CD4-positive, alpha-beta T cell treated with Interleukin-2 at 100 ng/mL for 4 hours (primary cell): ENCODE data around the gene MKLN1.
"Not testable (repeated sequence)": the region's sequence is repeated elsewhere in the genome, so short reads cannot be mapped to it uniquely, and the experiment has no call there.

ENCODE experiments used
- DNase-seq: peaks from one replicate; pipeline ENCODE4 v3.0.0-alpha.2; 2020; ENCODE audit warnings: low spot score

Gene MKLN1

DNA sequence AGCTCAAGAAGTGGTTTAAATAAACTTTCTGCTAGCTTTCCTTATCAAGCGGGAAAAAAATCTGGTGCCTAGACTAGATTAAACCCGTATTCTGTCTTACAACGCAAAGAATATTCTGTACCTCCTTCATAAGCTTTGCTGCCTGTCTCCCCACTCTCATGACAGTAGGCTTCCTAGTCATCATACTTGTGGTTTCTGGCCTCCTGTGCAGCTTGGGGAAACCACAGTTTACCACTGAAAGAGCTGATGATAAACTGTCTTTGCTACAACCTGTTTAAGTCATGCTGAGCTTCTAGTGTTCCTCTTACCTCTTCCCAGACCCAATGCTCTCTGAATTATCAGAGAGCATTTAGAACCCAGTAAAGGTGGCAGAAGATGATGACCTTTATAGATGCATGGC lies 173.7 kb downstream of the MKLN1 start:
- DNase-seq, result peak; percentile 66

DNA sequence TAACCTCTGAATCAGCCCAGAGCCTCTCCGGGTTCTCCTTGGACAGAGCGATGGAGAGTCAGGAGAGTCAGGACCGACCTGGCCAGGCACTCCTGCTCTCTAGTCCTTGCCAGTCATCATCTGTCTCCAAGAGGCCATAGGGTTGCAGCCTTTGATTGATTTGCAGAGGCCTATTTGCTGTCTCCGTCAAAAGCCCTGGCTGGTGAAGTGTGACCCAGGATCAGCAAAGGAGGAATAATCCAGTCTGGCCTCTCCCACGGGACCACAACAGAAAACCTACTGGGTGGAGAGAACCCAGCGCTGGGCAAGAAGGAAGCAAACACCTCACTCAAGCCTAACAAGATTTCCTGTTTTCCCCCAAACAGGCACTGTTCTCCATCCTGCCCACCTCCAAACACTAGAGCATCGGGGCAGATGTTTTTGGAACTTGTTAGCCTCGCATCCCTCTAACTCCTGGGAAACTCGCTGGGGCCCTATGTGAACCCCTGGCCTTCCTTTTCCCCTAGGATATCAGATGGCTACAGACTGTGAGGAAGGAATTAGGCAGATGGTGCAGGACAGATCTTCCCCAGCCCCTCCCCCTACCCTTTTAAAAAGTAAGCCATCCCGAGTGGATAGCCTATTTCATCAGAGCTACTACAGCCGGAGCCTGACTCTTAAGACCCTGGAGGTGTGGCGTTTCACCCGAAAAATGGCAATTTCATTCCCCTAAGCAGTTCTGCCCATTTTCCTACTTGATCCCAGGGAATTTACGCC lies 174.4 kb downstream of the MKLN1 start:
- DNase-seq, result no peak

- DNase-seq, result no peak
Measured at GRCh38 chr7:131502810-131503508, 175.3 kb downstream of the MKLN1 start.

GRCh38 chr7:131503639-131504038 lies 176.0 kb downstream of the MKLN1 start:
- DNase-seq, result no peak

- DNase-seq, result no peak
Measured at GRCh38 chr7:131504157-131504899, 176.7 kb downstream of the MKLN1 start.

- not testable (repeated sequence) for DNase-seq
Measured at GRCh38 chr7:131505037-131505620, 177.5 kb downstream of the MKLN1 start.

- no peak for DNase-seq
Measured at GRCh38 chr7:131505636-131506557, 178.2 kb downstream of the MKLN1 start.

GRCh38 chr7:131506597-131506996 lies 178.9 kb downstream of the MKLN1 start:
- no peak for DNase-seq

GRCh38 chr7:131507592-131508331 lies 180.1 kb downstream of the MKLN1 start:
- peak; percentile 79 for DNase-seq

- DNase-seq, result no peak
Measured at GRCh38 chr7:131508754-131509486, 181.2 kb downstream of the MKLN1 start.

GRCh38 chr7:131509781-131510180 lies 182.1 kb downstream of the MKLN1 start:
- DNase-seq, result no peak

GRCh38 chr7:131511071-131511470 lies 183.4 kb downstream of the MKLN1 start:
- no peak for DNase-seq

DNA sequence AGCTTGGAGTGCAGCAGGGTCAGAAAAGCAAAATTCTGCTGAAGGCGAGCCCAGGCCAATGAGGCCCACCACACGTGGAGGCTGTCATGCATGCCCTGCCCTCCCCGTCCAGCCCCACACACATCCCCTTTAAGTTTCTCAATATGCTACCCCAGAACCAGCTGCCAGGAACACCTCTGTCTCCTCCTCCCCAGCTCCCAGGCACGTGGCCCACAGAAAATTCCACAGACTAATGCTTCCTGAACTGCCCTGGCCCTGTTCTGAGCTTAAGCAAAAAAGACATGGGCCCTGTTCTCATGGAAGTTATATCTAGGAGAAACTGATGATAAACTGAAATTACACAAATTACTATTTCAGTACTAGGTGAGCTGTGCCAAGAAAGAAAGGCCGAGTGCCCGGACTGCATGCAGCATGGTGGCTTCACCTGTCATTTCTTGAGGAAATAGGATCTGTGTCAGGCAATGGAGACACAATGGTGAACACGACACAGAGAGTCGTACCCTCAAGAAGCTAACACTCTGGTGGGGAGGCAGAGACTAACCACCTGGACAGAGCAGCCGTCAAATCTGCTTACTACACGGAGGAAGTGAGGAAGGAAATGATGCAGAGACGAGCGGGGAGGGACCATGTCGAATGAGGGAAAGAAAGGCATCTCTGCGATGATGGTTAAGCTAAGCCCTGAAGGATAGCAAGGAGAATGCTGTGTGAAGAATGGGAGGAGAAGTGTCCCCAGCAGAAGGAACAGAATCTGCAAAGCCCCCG lies 184.3 kb downstream of the MKLN1 start:
- no peak for DNase-seq

- DNase-seq, result peak; percentile 76
Measured at GRCh38 chr7:131513245-131514061, 185.8 kb downstream of the MKLN1 start.

DNA sequence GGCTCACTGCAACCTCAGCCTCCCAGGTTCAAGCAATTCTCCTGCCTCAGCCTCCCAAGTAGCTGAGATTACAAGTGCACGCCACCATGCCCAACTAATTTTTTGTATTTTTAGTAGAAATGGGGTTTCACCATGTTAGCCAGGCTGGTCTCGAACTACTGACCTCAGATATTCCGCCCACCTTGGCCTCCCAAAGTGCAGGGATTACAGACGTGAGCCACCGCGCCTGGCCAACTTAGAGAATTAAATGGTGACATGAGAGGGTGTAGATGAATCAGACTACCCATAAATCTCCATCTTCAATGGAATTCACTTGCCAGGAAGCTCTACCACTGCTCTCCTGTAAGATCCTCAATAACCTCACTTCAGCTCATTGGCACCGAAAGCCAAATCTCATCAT lies 187.8 kb downstream of the MKLN1 start:
- DNase-seq, result not testable (repeated sequence)

DNA sequence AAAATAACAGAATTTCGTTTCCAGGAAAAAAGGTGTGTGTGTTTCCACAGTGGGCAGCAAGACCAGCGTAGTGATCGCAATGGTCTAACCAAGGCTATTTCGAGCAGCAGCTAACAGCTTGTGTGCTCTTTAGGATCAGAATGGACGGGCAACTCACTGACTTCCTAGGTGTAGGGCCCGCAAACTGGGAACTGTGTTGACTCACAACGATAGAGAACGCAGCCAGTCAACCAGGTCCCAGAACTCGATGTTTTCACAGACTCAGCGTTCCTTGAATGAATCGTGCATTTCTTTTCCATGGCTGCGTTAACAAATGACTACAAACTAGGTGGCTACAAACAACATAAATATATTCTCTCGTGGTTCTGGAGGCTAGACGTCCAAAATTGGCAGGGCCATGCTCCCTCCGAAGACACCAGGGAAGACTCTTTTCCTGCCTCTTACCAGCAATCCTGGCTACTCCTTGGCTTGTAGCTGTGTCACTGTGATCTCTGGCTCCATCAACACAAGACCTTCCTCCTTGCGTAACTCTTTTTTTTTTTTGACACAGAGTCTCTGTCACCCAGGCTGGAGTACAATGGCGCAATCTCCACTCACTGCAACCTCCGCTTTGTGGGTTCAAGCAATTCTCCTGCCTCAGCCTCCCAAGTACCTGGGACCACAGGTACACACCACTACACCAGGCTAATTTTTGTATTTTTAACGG lies 189.7 kb downstream of the MKLN1 start:
- DNase-seq, result no peak

- no peak for DNase-seq
Measured at GRCh38 chr7:131518626-131519025, 190.9 kb downstream of the MKLN1 start.
